Measurements from ENCODE around the gene CMPK1.

The CMPK1 gene

GRCh38 chr1:47399138-47399845 lies 65.7 kb downstream of the CMPK1 start:
- no peak for DNase-seq

GRCh38 chr1:47399846-47400155 lies 66.2 kb downstream of the CMPK1 start:
- no peak for DNase-seq

GRCh38 chr1:47401761-47402160 lies 68.2 kb downstream of the CMPK1 start:
- DNase-seq = no peak

DNA sequence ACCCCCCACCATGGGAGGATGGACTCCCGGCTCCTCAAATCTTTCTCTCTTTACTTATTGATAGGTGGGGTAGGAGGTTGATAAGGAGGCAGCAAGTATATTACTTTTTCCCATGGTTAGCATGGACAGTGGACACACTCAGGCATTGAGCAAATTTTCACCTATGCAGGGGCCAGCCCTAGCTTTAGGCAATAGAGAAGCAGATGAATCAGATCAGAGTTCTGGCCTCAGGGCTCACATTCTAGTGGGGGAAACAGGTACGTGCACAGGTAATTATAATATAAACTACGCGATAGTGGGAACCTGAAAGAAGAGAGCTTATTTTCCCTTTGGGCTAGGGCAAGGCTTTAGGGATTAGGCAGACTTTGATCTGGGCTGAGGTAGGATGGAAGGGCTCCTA lies 69.0 kb downstream of the CMPK1 start:
- no peak for DNase-seq

- no peak for DNase-seq
Observed at GRCh38 chr1:47403321-47403910, 69.8 kb downstream of the CMPK1 start.

DNA sequence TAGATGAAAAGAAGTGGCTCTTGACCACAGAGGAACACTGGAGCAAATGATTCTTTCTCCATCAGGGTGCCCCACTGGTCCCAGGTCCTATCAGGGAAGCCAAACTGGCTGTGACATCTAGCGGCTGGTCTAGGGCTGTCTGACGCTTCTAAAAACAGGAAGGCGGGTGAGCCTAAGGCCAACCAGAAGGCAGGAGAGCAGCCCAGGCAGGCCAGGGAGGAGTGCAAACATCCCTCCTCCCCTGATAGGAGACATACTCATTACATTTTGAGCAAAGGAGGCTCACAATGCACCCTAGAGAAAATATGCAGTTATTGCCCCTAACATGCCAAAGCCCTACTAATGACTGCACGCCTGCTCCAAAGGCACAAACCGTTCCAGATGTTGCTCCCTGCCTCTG lies 72.1 kb downstream of the CMPK1 start:
- no peak for DNase-seq

- DNase-seq = no peak
Observed at GRCh38 chr1:47406966-47407365, 73.4 kb downstream of the CMPK1 start.

DNA sequence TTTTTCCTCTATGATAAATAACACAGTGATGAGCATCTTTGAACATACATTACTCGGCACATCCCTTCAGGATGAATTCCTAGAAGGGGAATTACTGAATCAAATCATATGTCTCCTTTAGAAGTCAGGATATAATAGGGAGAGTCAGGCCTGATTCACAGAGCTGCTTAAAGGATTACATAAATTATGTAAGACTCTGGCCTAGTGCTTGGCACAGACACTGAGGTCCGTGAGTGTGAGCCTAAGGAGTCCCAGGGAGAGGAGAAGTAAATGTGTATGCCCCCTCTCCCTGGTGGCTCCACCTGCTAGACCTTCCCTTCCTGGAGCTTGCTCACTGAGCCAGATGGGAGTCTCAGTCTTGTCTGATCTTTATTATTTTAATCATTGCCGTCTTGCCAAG lies 73.9 kb downstream of the CMPK1 start:
- no peak for DNase-seq

DNA sequence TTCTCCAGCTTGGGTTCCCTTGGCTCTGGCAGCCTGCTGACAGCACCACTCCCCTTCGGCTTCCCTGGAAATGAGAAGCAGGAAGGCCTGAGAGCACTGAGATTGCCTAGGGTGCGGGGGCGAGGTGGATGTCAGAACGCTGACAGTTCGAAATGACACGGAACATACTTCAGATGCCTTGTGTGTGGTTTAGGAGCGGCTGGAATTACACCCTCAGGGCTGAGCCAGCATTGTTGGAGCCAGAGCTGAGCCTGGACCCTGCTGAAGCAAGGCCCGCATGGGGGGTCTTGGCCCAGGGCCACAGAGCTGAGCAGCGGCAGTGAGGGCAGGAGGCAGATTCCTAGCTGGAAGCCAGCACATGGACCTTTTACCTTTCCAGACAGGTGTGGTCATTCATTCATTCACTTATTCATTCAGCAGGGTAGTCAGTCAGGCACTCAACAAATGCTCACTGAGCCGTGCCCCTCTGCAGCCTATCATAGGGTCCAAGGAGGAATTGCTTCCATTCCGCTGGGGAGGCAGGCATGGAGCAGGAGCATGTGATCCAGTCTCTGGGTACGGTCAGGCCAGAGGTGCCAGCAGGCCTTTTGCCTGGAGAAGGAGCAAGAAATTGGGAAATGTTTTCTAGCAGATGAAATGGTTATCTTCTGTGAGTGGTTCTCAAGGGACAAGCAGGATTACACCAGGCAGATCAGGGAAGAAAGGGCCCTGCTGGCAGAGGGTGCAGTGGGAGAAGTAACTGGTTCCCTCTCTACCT lies 75.9 kb downstream of the CMPK1 start:
- no peak for DNase-seq

DNA sequence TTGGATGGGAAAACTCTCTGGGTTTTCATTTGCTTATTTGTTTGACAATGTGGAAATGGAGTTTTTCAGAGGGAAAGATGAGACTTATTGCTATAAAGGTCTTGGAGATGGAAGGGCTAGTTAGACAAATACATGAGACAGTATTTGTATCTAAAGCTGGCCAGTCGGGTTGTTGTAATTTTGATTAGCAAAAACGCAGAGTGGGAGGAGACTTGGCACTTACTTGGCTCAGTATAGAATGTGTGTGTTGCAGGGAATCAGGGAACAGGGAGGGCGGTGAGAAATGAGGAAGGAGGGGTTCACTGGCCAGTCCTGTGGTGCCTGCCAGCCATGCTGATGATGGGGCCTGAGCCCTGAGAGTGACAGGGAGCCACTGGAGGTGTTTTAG lies 76.5 kb downstream of the CMPK1 start:
- no peak for DNase-seq

DNA sequence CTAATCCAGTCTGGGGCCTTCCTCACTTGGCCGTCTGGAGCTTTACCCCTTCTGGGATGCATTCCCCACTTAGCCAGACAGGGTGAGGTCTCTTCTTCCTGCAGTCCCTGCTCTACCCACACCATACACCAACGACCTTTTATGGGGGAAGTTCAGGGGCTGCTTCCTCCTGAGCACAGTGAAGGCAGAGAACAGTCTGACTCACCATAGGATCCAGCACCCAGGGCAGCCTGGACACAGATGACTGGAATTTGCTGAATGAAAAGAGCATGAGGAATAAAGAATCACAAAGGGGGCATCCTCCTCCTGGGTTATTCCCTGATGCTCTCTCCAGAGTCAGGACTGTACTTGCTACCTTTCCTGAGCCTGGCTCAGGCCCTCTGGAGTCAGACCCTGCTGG lies 77.8 kb downstream of the CMPK1 start:
- no peak for DNase-seq

- DNase-seq = no peak
Observed at GRCh38 chr1:47412437-47412836, 78.8 kb downstream of the CMPK1 start.

DNA sequence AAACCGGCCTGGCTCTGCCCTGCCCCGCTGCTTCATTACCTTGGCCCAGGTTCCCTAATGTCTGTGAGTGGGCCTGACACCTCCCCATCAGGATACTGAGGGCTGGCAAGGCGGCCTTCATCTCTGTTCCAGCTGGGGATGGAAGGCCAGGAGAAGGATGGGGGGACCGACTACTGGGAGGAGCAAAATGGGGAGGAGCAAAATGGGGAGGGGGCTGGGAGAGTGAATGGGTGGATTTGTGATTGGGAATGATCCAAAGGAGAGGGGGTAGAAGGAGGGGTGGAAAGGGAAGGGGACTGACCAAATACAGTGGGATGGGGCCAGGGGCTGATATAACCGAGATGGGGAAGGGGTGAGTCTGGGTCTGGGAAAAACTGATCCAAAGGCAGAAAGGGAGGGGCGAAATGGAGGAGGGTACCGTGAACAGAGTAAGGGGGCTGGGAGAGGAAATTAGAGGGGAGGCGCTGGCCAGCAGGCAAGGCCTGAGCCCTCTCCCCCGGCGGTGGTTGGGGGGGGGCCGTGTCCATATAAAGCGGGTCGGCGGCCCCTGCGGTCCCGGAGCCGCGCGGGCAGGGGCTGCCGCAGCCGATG lies 82.2 kb downstream of the CMPK1 start, which contains the start of gene FOXE3:
TSS of gene FOXE3 (plus strand) at position 558 of the 591 bp plus-strand sequence. CDS start at position 589, 31 bp downstream.
- DNase-seq = no peak

DNA sequence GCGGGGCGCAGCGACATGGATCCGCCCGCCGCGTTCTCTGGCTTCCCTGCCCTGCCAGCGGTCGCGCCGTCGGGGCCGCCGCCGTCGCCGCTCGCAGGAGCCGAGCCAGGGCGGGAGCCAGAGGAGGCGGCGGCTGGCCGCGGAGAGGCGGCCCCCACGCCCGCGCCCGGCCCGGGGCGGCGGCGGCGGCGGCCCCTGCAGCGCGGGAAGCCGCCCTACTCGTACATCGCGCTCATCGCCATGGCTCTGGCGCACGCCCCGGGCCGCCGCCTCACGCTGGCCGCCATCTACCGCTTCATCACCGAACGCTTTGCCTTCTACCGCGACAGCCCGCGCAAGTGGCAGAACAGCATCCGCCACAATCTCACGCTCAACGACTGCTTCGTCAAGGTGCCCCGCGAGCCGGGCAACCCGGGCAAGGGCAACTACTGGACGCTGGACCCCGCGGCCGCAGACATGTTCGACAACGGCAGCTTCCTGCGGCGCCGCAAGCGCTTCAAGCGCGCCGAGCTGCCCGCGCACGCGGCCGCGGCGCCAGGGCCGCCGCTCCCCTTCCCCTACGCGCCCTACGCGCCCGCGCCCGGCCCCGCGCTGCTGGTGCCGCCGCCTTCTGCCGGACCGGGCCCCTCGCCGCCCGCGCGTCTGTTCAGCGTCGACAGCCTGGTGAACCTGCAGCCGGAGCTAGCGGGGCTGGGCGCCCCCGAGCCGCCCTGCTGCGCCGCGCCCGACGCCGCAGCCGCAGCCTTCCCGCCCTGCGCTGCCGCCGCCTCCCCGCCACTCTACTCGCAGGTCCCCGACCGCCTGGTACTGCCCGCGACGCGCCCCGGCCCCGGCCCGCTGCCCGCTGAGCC lies 83.0 kb downstream of the CMPK1 start:
- DNase-seq = no peak

DNA sequence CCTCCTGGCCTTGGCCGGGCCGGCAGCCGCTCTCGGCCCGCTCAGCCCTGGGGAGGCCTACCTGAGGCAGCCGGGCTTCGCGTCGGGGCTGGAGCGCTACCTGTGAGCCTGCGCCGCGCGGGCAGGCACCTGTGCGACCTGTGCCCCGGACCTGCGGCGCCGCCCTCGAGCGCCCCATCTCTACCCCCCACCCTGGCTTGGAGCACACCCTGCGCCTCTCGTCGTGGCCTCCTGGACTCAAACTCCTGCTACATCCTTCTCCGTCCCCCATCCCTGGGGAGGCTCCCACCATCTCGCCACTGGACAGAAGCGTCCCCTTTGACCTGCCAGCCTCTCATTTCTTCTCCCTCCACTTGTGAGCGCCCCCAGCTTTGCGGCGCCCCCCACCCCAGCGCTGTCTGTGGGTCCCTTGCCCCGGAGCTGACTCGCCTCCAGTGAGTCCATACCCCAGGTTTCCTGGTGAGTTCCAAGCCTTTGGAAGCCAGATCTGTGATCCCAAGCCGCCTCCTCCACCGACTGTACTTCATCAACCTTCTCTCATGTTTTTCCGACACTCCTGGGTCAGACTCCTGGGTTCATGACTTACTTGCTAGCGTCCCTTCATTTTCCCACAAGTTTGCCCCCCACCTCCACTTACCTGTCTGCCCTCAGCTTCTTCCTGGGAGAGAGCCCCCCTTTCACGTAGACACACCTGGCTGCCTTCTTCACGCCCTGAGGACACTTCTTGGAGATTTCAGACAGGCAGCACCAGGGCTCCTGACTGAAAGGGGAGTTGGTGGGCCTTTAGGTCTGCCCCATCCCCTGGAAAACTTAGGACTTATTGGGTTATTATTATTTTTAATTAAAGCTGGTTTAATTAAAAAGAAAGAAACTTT lies 83.8 kb downstream of the CMPK1 start:
- DNase-seq = no peak

- DNase-seq = no peak
Observed at GRCh38 chr1:47418122-47418521, 84.5 kb downstream of the CMPK1 start.

DNA sequence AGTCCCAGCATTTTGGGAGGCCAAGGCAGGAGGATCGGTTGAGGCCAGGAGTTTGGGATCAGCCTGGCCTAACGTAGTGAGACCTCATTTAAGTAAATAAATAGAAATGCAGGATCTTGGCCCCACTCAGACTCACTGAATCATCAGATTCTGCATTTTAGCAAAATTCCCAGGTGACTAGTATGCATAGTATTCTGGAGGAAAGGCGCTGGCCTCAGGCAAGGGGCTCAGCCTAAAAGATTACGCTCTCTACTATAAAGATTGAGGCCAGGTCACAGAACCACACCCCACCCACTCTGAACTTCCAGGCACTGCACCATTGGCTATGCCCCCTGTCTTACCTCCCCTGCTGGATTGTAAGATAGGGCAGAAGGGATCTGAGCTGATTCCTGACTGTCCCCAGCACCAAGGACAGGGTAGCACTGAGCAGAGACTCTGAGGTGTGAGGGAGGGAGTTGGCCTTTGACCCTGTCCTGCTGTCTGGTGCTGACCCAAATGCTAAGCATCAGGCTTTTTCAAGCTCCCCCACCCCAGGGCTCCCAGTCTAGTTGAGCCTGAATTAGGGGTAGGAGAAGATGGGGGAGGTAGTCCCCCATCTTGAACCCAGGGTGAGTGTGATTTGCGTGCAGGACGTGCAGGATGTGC lies 85.2 kb downstream of the CMPK1 start:
- no peak for DNase-seq

GRCh38 chr1:47420547-47420946 lies 87.0 kb downstream of the CMPK1 start:
- no peak for DNase-seq

- DNase-seq = no peak
Observed at GRCh38 chr1:47423872-47424271, 90.3 kb downstream of the CMPK1 start.

DNA sequence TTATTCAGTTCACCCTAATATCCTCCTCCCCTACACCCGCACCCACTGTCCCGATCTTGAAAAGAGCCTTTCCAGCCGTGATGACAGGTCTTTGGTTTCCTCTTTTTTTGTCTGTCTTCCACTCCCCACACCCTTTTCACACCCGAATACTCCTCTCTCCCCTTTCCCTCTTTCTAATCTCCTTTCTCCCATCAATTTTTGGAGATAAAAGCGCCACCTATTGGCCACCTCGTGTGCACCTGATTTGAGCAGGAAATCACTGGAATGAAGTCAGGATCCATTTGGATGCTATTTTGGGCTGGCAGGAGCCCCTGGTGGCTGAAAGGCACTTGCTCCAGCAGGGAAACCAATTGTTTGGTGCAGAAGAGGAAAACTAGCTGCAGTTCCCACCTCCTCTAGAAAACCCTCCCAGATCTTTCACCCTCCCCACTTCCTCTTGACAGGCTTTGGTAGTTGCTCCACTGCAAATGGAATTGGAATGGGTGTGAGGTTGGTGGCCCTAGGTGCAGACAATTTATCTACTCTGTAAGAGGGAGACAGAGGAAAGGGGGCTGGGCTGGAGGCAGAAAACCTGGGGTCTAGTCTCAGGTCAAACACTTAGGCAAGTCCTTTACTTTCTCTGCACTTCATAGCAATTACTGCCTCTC lies 90.9 kb downstream of the CMPK1 start:
- peak; percentile 48 for DNase-seq

Data from DMS 273 treated with DMSO at 0.1 percent for 48 hours (cell line).